ENCODE results near the gene FAM229A.
"Not testable (repeated sequence)": the region's sequence is repeated elsewhere in the genome, so short reads cannot be mapped to it uniquely, and the experiment has no call there.

DNA sequence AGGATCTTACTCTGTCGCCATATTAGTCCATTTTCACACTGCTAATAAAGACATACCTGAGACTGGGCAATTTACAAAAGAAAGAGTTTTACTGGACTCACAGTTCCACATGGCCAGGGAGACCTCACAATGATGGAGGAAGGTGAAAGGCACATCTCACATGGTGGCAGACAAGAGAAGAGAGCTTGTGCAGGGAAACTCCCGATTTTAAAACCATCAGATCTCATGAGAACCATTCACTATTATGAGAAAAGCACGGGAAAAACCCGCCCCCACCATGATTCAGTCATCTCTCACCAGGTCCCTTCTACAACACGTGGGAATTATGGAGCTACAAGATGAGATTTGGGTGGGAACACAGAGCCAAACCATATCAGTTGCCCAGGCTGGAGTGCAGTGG lies 34.2 kb upstream of the FAM229A start:
- TF ChIP-seq POLR2A (IDR thresholded peaks at IDR 0.05; ENCODE audit: low read length); GATA1 (IDR thresholded peaks at IDR 0.05; ENCODE audit: low read depth, low read length): not testable (repeated sequence)
